GM18873 (cell line): ENCODE results near the gene DCP1B.

ENCODE experiments used
- ATAC-seq: cut with Tn5 transposase; IDR thresholded peaks from one replicate; pipeline ENCODE4 v1.9.1; 2021; ENCODE audit warnings: mild to moderate bottlenecking, moderate library complexity, moderate number of reproducible peaks; ENCODE audit not compliant: unreplicated experiment, low FRiP score

The DCP1B gene

DNA sequence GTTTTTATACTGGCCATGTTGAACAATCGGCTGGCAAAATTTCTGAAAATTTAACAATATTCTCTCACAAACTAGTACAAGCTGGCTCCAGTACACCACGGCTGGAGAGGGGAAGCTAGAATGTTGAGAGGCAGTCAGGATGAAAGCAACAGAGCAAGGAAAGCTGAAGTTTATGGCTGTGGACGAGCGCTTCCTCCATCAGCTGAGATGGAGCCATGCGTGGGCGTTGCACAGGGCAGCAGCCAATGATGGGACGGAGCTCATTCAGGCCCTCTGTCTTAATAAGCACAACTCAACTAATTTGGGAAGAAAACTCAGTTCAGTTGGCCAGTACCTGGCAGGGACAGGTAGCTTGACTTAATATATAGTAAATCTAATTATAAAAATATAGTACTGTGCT is 14.1 kb upstream of the DCP1B start:
- no peak for ATAC-seq

DNA sequence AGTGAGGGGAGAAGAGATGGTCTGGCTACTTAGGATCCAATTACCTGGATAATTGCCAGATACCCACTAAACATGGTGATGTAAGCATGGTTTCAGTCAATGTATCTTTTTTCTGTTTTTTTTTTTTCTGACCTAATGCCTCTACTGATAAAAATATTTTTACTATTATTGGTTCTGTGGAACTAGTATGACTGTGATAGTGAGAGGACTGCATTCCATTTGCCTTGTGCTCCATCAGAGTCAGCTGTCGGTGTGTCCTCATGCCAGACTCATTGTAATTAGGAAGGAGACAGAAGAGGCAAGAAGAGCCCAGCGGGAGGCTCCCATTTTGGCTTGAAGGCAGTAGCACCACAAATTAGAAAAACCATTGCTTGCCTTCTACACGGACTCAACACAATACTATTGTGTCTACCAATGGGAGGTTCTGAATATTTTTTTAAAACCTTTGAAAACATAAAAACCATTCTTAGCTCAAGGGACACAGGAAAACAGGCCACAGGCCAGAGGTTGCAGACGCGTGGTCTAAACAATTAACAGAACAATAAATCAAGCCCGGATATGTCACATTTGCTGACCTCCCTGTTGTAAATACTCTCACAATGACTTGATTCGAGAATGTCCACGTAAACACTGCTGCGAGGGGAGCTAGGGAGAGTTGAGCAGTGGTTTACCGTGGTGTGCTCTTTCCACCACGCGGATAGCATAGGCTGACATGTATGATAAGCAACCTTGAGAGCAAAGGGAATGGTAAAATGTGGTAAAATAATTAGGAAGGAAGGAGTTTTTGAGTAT is 13.5 kb upstream of the DCP1B start:
- ATAC-seq: no peak

DNA sequence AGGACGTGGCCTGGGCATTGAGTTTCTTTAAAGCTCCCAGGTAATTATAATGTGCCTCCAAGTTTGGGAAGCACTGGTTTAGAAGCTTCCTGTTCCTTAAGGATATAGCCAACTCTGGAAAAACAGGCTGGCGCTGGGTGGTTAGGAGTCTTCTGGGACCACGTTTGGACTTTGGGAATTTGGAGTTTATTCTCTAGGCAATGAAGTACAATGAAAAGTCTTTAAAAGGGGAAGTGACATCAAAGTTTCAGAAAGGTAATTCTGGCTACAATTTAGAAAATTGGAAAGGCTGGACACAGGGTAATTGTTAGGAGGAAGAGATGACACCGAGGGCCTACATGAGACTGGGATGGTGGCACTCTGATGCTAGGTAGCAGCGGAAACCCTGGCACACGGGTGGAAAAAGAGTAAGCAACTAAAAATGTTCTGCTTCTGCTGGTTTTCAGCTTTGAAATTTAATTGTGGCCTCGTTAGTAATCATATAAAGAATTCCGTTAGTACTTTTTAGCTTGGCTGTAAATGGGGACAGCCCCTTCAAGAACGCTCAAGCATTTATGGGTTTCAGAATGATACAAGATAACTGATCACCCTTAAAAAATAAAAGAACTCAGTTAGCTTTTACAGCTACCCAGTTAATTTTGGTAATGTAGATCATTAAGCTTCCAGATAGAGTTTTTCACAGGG is 12.7 kb upstream of the DCP1B start:
- ATAC-seq: no peak

DNA sequence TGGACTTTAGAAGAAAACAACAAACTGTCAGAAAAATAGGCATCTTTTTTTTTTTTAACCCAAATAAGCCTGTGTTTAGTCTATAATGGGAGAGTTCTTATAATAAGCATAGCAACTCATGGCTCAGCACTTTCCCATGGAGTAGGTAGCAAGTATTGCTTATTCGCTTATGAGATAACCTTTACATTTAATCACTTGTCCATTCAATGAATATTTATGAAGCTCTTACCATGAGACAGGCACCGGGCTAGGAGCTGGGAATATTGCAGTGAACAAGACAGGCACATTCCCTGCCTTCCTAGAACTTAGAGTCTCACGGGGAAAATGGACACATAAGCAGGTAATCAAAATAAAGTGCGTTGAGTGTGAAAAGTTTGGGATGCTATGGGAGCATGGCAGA is 10.0 kb upstream of the DCP1B start:
- no peak for ATAC-seq

DNA sequence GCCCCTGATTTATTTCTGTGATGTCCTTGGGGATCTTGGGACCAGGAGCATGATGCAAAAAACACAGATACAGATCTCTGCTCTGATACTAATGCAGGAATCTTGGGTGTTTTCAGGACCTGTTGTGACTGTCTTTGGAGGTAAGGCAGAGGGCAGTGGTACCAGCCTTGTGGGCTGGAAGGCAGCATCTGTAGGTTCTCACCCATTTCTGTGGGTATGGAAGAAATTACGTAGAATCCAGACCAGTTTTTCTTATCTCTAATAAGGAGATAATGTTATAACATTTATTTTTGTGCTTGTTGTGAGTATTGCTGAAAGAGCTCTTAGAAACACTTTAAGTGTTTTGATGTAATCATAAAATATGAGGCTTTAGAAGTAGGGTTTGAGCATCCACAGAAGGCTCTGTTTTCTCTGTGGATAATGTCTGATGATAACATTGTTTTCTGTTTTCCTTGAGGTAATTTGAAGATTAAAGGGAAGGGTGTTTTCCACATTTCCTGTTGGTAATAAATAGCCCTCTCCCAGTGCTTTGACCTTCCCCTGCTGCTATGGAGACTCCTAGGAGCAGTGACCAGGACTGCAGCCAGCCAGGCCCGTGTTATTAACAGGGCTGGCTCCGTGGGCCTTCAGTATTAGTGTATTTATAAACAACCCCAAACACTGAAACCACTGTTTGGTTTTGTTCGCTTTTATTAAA is 9.4 kb upstream of the DCP1B start:
- ATAC-seq: no peak

DNA sequence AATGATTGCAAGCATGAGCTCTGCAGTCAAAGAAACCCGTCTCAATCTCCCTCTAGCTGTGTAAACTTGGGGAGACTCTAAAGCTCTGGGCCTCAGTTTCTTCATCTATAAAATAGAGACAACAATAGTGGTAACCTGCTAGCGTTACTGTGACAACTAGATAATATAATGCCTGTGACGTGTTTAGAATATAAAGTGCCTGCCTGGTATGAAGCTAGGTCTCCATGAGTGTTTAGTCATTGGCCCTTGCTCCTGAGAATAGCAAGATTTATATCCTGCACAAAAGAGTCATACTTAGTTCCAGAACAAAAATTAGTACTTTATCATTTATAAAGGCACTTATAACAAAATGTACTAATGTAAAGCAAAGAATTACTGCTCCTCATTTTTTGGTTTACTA is 8.8 kb upstream of the DCP1B start:
- ATAC-seq: no peak

DNA sequence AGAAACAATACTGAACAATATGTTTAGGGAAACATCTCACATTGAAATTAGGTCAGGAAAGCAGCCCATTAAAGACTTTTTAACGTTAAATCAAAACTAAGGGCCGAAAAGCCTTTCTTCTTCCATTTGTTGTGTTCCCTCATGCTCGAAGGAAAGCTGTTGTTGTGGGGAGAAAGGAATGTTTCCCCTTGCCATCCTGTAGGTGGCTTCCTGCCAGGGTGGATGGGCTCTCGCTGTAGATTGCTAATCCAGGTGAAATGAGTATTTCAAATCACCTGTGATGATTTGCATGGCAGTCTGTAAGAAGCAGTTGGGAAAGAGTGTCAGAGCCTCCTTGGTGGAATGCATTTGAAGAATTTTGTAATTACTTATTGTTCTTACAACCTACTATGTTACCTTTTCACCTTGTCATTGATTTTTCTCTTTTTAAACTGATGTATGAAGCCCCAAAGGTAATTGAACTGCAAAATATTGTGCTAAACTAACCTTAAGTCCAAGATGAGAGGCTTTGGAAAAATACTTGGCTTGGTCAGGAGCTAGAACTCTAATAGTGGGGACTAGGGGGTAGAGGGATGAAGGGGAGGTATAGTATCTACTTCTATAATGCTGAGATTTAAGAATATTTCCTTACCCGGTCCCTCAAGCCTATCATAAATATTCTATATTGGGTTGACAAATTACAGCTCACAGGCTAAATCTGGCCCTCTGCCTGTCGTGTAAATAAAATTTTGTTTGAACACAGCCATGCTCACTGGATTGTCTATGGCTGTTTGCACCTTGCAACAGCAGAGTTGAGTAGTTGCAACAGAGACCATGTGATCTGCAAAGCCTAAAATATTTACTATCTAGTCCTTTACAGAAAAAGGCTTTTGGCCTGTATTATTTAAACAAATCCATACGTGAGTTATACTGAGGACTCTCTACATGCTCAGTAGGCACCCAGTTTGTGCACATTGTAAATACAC is 7.7 kb upstream of the DCP1B start:
- ATAC-seq: no peak

DNA sequence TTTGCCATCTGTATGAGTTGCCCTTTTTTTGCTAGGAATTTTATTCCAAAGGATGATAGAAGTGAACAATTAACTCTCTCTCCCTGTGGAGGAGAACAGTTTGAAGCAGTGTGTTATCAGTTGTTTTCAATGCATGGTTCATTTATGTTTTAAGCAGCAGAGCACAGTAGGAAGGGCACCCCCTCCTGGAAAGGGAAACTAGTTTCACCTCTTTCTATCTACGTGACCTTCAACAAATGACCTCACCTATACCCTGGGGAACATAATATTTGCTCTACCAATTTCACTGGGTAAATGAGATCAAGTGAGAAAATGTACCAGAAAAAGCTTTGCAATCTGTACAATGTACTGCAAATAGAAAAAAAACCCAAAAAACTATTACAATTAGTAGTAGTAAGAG is 5.4 kb upstream of the DCP1B start:
- no peak for ATAC-seq

DNA sequence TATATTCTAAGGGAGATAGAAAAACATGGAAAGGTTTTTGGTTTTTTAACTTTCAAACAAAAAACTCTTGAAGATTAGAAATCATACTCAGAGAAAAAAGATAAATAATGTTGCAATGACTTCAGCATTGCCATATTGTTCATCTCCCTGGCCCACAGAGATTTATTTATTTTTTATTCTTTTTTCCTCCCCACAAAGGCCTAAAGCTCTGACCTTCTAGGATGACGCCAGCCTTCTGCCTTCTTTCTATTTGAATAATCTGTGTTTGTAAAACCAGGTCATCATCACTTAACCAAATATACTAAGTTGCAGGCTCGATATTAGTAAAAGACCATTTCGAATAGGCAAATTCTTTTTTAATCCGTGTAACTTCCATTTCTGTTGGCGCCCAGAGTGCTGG is 4.4 kb upstream of the DCP1B start:
- no peak for ATAC-seq

DNA sequence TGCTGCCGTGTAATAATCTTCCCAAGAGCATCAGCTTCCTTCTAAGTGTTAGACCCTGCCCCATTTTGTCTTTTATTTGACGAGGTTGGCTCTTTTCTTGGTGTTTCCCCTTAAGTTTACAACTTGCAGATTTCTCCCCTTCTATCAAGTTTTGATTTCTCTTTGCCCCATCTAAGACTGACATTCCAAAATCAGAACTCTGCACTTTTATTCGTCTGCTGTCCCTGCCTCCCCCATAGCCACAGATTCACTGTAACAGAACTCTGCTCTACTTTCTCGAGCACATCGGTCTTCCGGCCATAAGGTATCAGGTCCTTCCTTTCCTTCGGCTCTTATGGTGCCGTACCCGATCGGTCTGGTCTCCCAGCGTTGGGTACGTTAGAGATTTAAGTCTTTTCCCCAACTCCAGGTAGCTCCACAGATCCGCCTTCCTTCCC is 563 bp downstream of the DCP1B start:
- ATAC-seq: peak; percentile 26

DNA sequence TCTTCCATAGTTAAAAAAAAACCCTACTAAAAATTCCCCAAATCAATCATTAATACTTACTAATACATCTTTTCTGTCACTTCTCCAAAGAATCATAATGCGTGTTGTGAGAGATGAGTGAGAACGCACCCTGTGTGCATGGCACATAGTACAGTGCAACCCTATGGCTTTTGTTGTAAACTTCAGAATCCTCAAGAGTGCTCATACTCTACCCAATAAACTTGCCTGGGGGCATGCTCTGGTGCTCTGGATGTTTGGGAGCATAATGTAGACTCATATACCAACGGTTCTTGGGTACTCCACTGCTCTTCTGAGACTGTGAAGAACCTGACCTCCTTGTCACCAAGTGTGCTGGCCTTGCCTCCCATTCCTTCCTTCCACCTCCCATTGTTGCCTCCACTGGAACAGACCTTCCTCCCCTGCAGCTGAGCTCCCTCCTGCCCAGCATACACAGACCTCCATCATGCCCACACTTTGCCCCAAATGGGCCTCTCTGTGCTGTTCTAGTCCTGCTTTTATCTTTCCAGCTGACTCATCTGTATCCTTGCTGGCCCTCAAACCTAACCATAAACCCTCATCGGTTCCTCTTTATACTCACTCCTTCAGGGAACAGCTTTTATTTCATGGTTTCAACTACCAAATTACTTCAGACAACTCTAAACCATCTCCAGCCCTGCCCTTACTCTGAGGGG is 8.9 kb downstream of the DCP1B start:
- no peak for ATAC-seq

DNA sequence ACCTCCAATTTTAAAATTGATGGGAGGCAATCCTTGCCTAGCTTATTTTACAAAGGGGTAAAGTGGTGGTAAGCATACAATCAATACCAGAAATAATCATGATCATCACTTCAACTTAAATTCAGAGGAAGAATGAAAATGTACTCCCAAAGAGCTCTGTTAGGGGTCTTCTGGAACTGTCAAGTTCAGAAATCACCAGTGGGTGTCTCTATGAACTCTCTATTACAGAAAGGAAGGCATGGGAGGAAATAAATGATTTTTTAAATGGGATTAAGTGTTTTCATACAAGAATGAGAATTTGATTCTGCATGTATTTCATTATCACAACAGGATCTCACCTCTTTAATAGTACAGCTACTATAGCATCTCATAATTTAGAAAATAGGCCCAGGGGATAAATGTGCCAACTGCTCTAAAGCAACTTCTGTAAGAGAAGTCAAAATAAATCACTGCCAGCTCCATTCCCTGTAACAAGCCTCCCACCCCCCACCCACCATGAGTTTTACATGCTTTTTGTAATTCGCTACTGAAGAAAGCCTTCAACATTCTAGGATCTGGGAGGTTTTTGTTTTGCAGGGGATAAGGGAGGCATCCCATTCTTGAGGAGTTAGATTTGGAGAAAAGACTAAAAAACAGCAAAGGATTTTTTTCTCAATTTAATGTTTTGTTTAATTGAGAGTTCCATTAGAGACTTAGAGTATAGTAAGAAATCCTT is 9.7 kb downstream of the DCP1B start:
- ATAC-seq: no peak

DNA sequence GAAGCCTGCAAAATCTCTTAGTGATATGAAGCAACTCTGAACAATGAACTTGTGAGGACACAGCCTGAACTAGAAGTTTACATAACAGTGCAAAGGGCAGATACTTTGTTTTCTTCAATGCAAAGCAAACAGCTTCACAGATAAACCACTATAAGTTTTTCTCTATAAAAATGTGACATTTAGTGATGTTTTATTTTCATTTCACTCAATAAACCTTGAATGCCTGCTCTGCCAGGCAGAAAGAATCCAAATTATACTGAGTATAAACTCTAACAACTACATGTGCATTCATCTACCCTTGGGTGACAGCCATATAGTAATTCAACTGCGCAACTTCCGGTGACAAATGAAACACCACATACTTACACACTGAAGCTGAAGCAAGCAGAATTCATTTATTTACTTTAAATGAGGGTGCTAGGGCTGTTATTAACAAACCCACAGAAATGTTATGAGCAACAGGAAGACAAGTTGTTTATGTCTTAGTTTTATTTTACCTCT is 10.3 kb downstream of the DCP1B start:
- no peak for ATAC-seq

DNA sequence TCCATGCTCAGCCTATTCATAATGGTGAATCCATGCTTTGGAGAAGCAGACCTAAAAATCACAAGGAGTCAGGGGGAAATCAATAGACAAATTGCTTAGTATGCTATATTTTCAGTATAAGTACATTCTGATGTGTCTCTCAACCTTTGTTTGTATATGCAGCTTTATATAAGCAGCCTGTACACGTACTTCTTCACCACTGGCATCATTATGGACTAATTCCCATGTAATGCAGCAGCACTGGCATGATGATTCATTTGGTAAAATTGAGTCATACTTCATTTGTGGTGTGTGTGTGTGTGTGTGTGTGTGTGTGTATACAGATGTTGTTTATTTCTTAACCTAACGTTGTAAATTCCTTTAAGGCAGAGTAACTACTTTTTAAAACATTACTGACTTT is 10.9 kb downstream of the DCP1B start:
- ATAC-seq: no peak

DNA sequence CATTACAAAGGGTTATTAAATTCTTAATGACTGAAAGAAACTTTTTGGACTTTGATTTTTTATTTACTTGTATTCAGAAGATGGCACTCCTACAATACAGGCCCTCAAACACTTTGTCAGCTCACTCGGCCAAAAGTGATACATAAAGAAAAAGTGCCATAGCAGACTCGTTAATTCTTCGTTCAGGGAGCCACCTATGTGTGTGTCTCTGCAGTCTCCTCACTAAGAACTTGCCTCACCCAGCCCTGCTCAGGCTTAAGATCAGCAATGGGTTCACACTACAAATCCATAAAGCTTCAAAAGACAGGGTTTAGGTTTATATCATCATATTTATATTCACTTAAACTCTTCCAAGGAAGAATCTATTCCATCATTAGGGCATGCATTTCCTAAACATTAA is 11.5 kb downstream of the DCP1B start:
- ATAC-seq: no peak

DNA sequence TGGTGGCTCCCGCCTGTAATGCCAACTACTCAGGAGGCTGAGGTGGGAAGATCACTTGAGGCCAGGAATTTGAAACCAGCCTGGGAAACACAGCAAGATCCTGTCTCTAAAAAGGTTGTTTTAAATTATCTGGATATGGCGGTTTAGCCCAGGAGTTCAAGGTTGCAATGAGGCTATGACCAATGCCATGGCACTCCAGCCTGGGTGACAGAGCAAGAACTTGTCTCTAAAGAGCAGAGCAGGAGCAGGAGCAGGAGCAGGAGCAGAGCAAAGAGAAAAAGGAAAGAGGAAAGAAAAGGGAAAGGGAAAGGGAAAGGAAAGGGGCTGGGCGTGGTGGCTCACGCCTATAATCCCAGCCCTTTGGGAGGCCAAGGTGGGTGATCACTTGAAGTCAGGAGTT is 15.1 kb downstream of the DCP1B start:
- ATAC-seq: no peak

DNA sequence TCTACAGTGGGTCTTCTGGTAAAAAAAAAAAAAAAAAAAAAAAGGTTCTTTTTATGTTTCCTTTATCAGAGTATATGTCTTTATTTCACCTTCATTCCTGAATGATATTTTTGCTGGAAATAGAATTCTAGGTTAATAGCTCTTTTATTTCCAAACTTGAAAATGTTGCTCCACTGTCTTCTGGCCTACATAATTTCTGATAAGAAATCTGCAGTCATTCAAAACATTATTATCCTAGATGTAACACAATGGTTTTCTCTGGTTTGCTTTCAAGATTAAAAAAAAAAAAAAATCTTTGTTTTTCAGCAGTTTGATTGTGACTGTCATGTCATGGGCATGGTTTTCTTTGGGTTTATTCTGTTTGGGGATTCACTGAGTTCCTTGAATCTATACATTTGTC is 19.5 kb downstream of the DCP1B start:
- ATAC-seq: no peak

DNA sequence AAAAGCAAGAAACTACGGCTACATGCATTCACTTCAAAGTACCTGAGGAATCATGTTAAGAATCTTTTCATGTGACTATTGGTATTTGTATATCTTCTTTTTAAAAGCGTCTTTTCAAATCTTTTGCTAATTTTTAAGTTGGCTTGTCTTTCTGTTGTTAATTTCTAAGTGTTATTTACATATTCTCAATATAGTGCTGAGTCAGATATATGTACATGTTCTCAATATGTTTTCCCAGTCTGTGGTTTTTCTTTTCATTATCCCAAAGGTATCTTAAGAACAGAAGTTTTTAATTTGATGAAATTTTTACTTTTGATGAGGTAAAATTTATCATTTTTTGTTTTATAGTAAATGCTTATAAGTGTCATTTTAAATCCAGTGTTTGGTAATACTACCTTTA is 24.0 kb downstream of the DCP1B start:
- ATAC-seq: no peak
